PFSK-1 (cell line): ENCODE data around the gene MAGEC3.

Source experiments
- FOXP2 ChIP-seq: optimal IDR thresholded peaks from 2 replicates; pipeline ENCODE3; 2011; ENCODE audit warnings: borderline replicate concordance, control low read depth, inconsistent platforms; ENCODE audit not compliant: insufficient read depth; ENCODE audit errors: extremely low read length, extremely low read depth
- POLR2AphosphoS5 ChIP-seq: IDR thresholded peaks from 2 replicates; pipeline ENCODE4 v1.6.1; 2012; ENCODE audit warnings: low read depth, mild to moderate bottlenecking, control low read depth, low read length, moderate library complexity
- SIN3A ChIP-seq: IDR thresholded peaks from 2 replicates; pipeline ENCODE4 v1.6.1; 2012; ENCODE audit warnings: mild to moderate bottlenecking, low read length, moderate library complexity, borderline replicate concordance; ENCODE audit not compliant: insufficient read depth
- TAF1 ChIP-seq: IDR thresholded peaks from 2 replicates; pipeline ENCODE4 v1.6.1; 2012; ENCODE audit warnings: low read length, control low read depth, borderline replicate concordance; ENCODE audit not compliant: insufficient read depth
- TF ChIP-seq, protein P1 (sequence below), 2 experiments: IDR thresholded peaks; 2 replicates each; pipeline versions ENCODE4 v1.6.1 to v1.8.0; 2011 to 2012; ENCODE audit warnings: low read depth in 2 of 2, low read length in 2 of 2, control low read depth in 1 of 2, inconsistent platforms in 1 of 2, mild to moderate bottlenecking in 1 of 2, moderate library complexity in 1 of 2; ENCODE audit not compliant: insufficient read depth in 1 of 2

The MAGEC3 gene

DNA sequence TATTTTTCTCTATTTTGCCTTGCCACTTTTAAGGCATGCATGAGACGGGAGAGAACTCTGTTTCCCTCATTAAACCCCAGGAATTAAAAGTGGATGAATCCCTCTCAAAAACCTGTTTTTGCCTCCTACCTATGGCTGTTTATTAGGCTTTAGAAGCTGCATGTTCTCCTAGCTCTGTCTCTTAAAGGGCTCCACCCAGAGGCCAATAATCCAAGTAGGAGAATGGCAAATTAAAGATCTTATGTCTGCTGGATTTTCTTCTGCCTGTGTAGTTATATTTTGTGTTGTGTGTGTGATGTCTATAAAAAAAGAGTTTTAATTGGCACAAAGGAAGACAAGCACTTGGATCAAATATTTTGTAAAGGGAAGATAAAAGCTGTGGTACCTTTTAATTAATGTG is 98.0 kb downstream of the MAGEC3 start:
- TF ChIP-seq, protein P1, sequence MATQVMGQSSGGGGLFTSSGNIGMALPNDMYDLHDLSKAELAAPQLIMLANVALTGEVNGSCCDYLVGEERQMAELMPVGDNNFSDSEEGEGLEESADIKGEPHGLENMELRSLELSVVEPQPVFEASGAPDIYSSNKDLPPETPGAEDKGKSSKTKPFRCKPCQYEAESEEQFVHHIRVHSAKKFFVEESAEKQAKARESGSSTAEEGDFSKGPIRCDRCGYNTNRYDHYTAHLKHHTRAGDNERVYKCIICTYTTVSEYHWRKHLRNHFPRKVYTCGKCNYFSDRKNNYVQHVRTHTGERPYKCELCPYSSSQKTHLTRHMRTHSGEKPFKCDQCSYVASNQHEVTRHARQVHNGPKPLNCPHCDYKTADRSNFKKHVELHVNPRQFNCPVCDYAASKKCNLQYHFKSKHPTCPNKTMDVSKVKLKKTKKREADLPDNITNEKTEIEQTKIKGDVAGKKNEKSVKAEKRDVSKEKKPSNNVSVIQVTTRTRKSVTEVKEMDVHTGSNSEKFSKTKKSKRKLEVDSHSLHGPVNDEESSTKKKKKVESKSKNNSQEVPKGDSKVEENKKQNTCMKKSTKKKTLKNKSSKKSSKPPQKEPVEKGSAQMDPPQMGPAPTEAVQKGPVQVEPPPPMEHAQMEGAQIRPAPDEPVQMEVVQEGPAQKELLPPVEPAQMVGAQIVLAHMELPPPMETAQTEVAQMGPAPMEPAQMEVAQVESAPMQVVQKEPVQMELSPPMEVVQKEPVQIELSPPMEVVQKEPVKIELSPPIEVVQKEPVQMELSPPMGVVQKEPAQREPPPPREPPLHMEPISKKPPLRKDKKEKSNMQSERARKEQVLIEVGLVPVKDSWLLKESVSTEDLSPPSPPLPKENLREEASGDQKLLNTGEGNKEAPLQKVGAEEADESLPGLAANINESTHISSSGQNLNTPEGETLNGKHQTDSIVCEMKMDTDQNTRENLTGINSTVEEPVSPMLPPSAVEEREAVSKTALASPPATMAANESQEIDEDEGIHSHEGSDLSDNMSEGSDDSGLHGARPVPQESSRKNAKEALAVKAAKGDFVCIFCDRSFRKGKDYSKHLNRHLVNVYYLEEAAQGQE (IDR thresholded peaks at IDR 0.05; ENCODE audit: insufficient read depth in 1 of 2, low read depth in 2 of 2, low read length in 2 of 2), result no peak
- TF ChIP-seq TAF1 (no peak), SIN3A (no peak), POLR2AphosphoS5 (no peak), FOXP2 (no peak)

DNA sequence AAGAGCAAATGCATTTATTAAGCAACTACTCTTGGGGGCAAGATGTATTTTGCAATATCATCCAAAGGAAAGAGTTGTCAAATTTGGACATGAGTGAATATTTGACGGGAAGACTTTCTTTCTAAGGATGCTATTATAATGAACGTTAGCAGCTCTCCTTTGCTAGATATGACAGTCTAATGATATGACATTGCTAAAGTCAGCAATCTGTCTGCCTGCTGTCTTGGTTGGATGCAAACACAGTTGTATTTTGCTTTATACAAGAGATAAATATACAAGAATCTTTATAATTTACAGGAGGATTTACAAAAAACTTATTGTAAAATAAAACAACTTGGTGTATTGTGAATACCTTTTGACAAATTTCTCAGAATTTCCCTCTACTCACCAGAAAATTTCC is 103.1 kb downstream of the MAGEC3 start:
- no peak for TF ChIP-seq SIN3A
- TF ChIP-seq, protein P1 (IDR thresholded peaks at IDR 0.05; ENCODE audit: insufficient read depth in 1 of 2, low read depth in 2 of 2, low read length in 2 of 2), result no peak
- TF ChIP-seq POLR2AphosphoS5, result no peak
- TF ChIP-seq TAF1, result no peak
- TF ChIP-seq FOXP2, result no peak

DNA sequence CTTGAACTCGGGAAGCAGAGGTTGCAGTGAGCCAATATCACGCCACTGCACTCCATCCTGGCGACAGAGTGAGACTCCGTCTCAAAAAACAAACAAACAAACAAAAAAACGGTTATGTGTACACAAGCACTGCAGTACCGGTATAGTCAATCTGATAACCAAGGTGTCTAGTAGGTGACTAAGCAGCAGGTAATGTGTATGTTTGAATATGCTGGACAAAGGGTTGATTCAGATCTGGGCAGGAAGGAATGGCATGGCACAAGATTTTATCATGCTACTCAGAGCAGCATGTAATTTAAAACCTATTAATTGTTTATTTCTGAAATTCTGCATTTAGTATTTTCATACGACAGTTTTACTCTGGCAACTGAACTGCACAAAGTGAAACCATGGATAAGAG is 107.3 kb downstream of the MAGEC3 start:
- TF ChIP-seq TAF1 (no peak), FOXP2 (no peak), SIN3A (no peak), POLR2AphosphoS5 (no peak)
- TF ChIP-seq, protein P1 (IDR thresholded peaks at IDR 0.05; ENCODE audit: insufficient read depth in 1 of 2, low read depth in 2 of 2, low read length in 2 of 2), result no peak

DNA sequence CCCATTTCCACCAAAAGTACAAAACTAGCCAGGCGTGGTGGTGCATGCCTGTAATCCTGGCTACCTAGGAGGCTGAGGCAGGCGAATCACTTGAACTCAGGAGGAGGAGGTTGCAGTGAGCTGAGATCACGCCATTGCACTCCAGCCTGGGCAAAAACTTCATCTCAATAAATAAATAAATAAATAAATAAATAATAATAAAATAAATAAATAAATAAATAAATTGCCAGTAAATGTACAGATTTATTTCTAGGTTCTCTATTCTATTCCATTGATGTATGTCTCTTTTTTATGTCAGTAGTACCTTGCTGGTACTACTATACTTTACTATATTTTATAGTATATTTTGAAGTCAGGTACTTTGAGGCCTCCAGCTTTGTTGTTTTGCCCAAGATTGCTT is 109.2 kb downstream of the MAGEC3 start:
- TF ChIP-seq FOXP2 (no peak), SIN3A (no peak), TAF1 (no peak), POLR2AphosphoS5 (no peak)
- TF ChIP-seq, protein P1 (IDR thresholded peaks at IDR 0.05; ENCODE audit: insufficient read depth in 1 of 2, low read depth in 2 of 2, low read length in 2 of 2), result no peak
